Gastrocnemius medialis (tissue), 4 donors: ENCODE data around the gene TPRG1L.

Source experiments
- CTCF ChIP-seq, 5 experiments: fragments of 450-650 bp in 3 of 5; fragments of 200-600 bp in 2 of 5; sonication (generic) in 2 of 5; IDR thresholded peaks in 4 of 5; conservative IDR thresholded peaks in 1 of 5; 1 replicate in 4 of 5; 2 replicates in 1 of 5; pipeline ENCODE4 v1.5.1; 2016 to 2019; ENCODE audit warnings: antibody characterized with exemption in 5 of 5, mild to moderate bottlenecking in 3 of 5, moderate library complexity in 3 of 5
- POLR2A ChIP-seq, 2 donors: fragments of 450-650 bp; IDR thresholded peaks; one replicate each; pipeline ENCODE4 v1.6.1; 2017; ENCODE audit warnings: antibody characterized with exemption in 2 of 2, mild to moderate bottlenecking in 2 of 2, moderate library complexity in 2 of 2

GRCh38 chr1:3620708-3621107 is 4.1 kb upstream of the TPRG1L start:
- TF ChIP-seq CTCF (IDR thresholded peaks at IDR 0.05 in 4 of 5, conservative IDR thresholded peaks at IDR 0.05 in 1 of 5) (no peak), POLR2A (IDR thresholded peaks at IDR 0.05) (no peak)
